ENCODE data around the gene CAPZA1. TPM values are rescaled to one million over a fixed set of nuclear protein-coding genes. Genes with fewer than 3 reads are reported as not detected.
A peak's percentile ranks its signal among the peaks of the same experiment; 100 is the strongest.

The CAPZA1 gene
- total RNA-seq, 1 experiment from 2014 or later = 148 TPM

DNA sequence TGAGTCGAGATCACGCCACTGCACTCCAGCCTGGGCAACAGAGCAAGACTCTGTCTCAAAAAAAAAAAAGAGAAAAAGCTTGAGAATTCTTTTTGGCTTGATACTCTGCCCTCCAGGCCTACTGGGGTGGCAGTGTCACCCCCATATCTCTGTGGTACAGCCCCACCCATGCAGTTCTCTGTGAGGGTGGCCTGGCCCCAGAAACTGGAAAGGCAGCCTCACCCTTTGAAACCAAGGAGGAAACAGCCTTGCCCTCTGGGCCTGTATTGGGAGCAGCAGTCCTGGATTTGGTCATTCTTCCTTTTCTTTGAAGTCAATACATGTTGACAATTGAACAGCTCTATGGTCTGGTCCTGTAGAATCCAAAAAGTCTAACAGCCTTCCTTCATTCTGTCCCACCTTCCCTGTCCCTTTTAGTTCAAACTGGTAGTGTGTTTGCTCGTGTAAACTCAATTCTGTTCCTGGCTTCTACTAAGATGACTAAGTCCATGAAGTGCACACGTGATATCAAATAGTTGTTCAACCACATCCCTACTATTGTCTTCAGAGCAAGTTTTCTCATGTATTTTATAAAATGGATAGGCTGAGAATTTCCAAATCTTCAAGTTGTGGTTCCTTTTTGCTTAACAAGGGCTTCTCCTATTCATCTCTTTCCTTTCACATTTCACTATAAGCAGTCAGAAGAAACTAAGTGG lies 13.9 kb upstream of the CAPZA1 start:
- intact Hi-C loops (cut with micrococcal nuclease) = no loop called here
- TF ChIP-seq, protein P1, sequence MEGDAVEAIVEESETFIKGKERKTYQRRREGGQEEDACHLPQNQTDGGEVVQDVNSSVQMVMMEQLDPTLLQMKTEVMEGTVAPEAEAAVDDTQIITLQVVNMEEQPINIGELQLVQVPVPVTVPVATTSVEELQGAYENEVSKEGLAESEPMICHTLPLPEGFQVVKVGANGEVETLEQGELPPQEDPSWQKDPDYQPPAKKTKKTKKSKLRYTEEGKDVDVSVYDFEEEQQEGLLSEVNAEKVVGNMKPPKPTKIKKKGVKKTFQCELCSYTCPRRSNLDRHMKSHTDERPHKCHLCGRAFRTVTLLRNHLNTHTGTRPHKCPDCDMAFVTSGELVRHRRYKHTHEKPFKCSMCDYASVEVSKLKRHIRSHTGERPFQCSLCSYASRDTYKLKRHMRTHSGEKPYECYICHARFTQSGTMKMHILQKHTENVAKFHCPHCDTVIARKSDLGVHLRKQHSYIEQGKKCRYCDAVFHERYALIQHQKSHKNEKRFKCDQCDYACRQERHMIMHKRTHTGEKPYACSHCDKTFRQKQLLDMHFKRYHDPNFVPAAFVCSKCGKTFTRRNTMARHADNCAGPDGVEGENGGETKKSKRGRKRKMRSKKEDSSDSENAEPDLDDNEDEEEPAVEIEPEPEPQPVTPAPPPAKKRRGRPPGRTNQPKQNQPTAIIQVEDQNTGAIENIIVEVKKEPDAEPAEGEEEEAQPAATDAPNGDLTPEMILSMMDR (IDR thresholded peaks at IDR 0.05 in 2 of 3, conservative IDR thresholded peaks at IDR 0.05 in 1 of 3; ENCODE audit: borderline replicate concordance in 1 of 3, insufficient read depth in 1 of 3, low read depth in 2 of 3, low read length in 2 of 3) = no peak
- TF ChIP-seq RAD21 (IDR thresholded peaks at IDR 0.05; ENCODE audit: low read depth) (no peak), ZNF274 (IDR thresholded peaks at IDR 0.05; ENCODE audit: low read depth, low read length) (no peak), POLR2A (IDR thresholded peaks at IDR 0.05; ENCODE audit: borderline replicate concordance, extremely low read depth, insufficient read depth, insufficient read length) (no peak), FOSL1 (IDR thresholded peaks at IDR 0.05; ENCODE audit: low read depth) (no peak), EZH2 (IDR thresholded peaks at IDR 0.05) (no peak), SRF (IDR thresholded peaks at IDR 0.05; ENCODE audit: low read depth) (no peak)
- TF ChIP-seq, protein P2, sequence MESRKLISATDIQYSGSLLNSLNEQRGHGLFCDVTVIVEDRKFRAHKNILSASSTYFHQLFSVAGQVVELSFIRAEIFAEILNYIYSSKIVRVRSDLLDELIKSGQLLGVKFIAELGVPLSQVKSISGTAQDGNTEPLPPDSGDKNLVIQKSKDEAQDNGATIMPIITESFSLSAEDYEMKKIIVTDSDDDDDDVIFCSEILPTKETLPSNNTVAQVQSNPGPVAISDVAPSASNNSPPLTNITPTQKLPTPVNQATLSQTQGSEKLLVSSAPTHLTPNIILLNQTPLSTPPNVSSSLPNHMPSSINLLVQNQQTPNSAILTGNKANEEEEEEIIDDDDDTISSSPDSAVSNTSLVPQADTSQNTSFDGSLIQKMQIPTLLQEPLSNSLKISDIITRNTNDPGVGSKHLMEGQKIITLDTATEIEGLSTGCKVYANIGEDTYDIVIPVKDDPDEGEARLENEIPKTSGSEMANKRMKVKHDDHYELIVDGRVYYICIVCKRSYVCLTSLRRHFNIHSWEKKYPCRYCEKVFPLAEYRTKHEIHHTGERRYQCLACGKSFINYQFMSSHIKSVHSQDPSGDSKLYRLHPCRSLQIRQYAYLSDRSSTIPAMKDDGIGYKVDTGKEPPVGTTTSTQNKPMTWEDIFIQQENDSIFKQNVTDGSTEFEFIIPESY (IDR thresholded peaks at IDR 0.05; ENCODE audit: extremely low read depth, insufficient replicate concordance, low read length) = no peak
- TF ChIP-seq, protein P3, sequence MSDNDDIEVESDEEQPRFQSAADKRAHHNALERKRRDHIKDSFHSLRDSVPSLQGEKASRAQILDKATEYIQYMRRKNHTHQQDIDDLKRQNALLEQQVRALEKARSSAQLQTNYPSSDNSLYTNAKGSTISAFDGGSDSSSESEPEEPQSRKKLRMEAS (IDR thresholded peaks at IDR 0.05) = no peak
- no peak overlapping the region for H3K9ac ChIP-seq (ENCODE audit: low read length)
- ATAC-seq (no peak), DNase-seq (ENCODE audit: low read depth, low spot score) (no peak)
- ChIA-PET CTCF (no interaction called here), RAD21 (ENCODE audit: low non-redundant PET in 1 of 2, low total read pairs in 2 of 2, uncharacterized antibody in 2 of 2, unreplicated experiment in 2 of 2) (interaction anchor here in 1 of 2 experiments (0.7 kb wide), 1 partner anchor 42 kb away, joined by 3 read pairs; no protein-coding TSS in a partner anchor), POLR2A (no interaction called here)
- peaks cover 5% of the 10 kb centered on the region; the same call in 1 of the 2 replicates for H3K79me2 ChIP-seq (ENCODE audit: insufficient read depth, low read length)
- H3K4me2 ChIP-seq (ENCODE audit: low read length) = no peak overlapping the region
- TSS peak; percentile 6 for BruUV-seq (replicated peaks)
- H4K20me1 ChIP-seq (ENCODE audit: insufficient read depth) = no peaks in the 10 kb centered on the region
- no peak overlapping the region for H3K4me3 ChIP-seq (replicated peaks in 1 of 2; ENCODE audit: low read depth in 1 of 2, low read length in 2 of 2)
- H2AFZ ChIP-seq (ENCODE audit: low read depth, low read length, poor library complexity, severe bottlenecking) = no peak overlapping the region
- H3K27me3 ChIP-seq (ENCODE audit: insufficient read depth, low read length) = no peaks in the 10 kb centered on the region
- H3K9me3 ChIP-seq (ENCODE audit: control insufficient read depth in 1 of 2, insufficient read depth in 1 of 2, low read depth in 1 of 2, low read length in 2 of 2) = no peaks in the 10 kb centered on the region
- no peaks in the 10 kb centered on the region for H3K4me1 ChIP-seq (ENCODE audit: control insufficient read depth in 1 of 2, insufficient read depth in 2 of 2, low read length in 2 of 2)
- no peaks in the 10 kb centered on the region for H3K9me2 ChIP-seq (ENCODE audit: insufficient read depth)
- H3K27ac ChIP-seq (ENCODE audit: low read depth, low read length) = no peak overlapping the region
- peaks cover 16 to 18% of the 10 kb centered on the region in 2 experiments; a peak in 3 of 4 replicates for H3K36me3 ChIP-seq (ENCODE audit: control insufficient read depth in 1 of 2, insufficient read depth in 2 of 2, low read length in 2 of 2)
